Retinal pigment epithelial cell (primary cell): Measurements from ENCODE around the gene CST9.
A peak's percentile ranks its signal among the peaks of the same experiment; 100 is the strongest.

Experiments used
- DNase-seq: peaks from one replicate; pipeline ENCODE4 v3.0.0-alpha.2; 2010; ENCODE audit warnings: low read depth
- H3K4me3 ChIP-seq: 2 replicates; pipeline ENCODE4 v1.5.1; 2011; ENCODE audit warnings: mild to moderate bottlenecking, low read length, control low read depth, moderate library complexity
- CTCF ChIP-seq: conservative IDR thresholded peaks from 2 replicates; pipeline ENCODE4 v1.5.1; 2011; ENCODE audit warnings: low read depth, low read length, control low read depth, inconsistent platforms

Gene CST9

DNA sequence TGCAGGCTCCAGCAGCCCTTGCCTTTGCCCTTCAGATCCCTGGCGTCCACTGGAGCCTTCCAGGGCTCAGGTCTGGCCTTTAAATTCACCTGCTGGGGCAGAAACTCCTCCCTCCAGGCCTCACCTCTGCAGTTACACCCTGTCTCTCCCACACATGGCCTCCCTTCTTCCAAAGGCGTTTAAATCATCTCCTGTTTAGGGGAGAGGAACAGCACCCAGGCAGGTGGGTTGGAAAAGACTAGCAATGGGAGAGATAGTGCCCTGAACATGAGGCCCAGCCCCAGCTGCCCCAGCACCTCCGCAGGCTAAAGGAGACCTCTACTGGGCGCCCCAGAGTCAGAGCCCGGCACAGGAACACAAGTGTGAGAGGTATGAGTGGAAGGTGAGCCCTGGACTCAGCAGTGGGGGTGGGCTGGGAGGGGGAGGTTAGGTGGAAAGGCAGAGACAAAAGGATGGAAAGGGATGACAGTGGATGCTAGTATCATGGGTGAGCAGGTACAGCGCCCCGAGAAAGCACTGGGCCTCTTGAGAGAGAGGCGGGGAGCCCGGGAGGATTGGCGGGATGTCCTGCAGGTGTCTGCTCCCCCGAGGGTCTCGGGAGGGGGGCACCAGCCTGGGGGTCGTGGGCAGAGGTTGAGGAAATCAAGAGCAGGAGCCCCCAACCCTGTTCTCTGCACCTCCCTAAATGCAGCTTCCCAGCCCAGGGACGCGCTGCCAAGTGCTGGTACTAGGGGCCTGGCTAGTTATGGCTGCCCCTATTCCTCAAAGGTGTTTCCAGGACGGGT is at the start of gene CST9:
CST9 (minus strand) TSS at position 51 of the 785 bp plus-strand sequence. CDS start 53 bp downstream, outside the sequence.
- H3K4me3 ChIP-seq = no peak within 1 kb of the TSS
- no peak for DNase-seq
- TF ChIP-seq CTCF = no peak

- no peak overlapping the region for H3K4me3 ChIP-seq
- TF ChIP-seq CTCF = no peak
- no peak for DNase-seq
Measured at GRCh38 chr20:23654717-23655116, 49.0 kb upstream of the CST9 start.

- TF ChIP-seq CTCF = no peak
- DNase-seq = peak; percentile 73
- no peak overlapping the region for H3K4me3 ChIP-seq
Measured at GRCh38 chr20:23654000-23654399, 48.3 kb upstream of the CST9 start.

GRCh38 chr20:23653400-23653938 is 47.8 kb upstream of the CST9 start:
- no peak overlapping the region for H3K4me3 ChIP-seq
- no peak for TF ChIP-seq CTCF
- no peak for DNase-seq

- TF ChIP-seq CTCF = no peak
- DNase-seq = no peak
- no peak overlapping the region for H3K4me3 ChIP-seq
Measured at GRCh38 chr20:23652926-23653325, 47.2 kb upstream of the CST9 start.

DNA sequence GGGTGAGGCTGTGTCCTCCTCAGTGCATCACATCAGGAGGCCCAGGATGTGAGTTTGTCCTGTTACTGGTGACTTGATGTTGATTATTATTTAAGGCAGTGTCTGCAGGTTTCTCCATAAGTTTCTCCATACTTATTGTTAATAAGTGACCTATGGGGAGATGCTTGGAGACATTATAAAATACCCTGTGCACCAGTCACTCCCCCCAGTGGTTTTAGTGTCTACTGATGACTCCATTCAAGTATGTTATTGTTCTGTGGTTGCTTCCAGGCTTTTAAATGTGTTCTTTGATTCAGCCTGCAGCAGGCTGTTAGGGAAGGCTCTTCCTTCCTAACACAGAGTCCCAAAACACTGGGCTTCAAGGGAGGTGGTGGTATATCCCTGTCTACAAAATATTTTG is 46.7 kb upstream of the CST9 start:
- no peak for DNase-seq
- no peak for TF ChIP-seq CTCF
- no peak overlapping the region for H3K4me3 ChIP-seq

DNA sequence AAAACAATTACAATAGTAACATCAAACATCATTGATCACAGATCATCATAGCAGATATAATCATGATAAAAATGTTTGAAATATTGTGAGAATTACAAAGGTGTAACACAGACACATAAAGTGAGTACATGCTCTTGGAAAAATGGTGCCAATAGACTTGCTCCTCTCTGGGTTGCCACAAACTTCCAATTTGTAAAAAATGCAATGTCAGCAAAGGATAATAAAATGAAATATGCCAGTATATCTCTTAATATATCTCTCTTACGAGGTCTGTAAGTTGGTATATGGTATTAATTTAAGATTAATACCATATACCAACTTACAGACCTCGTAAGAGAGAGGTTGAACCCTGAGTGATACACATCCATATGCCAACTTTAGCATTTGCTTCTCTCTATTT is 45.4 kb upstream of the CST9 start:
- no peak overlapping the region for H3K4me3 ChIP-seq
- TF ChIP-seq CTCF = no peak
- DNase-seq = no peak
